ENCODE data around the gene SLC7A1. TPM values are rescaled to one million over a fixed set of nuclear protein-coding genes. Genes with fewer than 3 reads are reported as not detected.

The SLC7A1 gene
- polyA plus RNA-seq, 1 donor from 2014 or later = 5.7 TPM

DNA sequence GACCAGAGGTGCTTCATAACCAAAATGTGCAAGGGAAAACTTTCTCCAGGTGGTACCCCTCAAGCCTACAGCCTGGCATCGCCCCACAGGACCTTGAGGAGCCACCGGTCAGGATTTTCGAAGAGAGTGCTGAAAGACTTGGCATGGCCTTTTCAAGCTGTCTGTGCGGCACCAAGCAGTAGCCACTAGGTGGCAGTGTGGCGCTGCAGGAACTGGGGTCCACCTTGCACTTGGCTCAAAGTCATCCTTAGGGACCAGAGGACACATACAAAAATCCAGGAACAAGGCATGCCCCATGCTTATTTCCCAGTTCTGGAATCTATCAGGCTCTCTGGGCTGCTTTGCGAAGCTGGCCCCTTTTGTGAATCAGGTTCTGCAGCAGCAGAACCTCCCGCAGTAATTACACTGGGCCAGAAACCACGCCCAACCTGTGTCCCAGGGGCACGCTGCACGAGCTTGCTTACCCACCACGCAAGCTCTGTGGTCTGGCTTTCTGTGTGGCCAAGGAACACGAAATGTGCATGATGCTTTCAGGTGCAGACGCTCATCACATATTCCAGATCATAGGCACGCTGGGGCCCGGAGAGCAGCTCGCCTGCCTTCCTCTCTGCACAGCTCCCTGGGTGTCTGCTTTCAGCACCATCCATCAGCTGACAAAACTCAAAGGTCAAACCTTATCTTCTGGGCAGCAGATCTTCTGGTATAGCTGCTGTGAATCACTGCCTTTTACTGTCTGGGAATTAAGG is 87.2 kb downstream of the SLC7A1 start:
- Mint-ChIP-seq H3K4me3 (no peak overlapping the region), H3K27ac (no peak overlapping the region), H3K27me3 (peaks cover 6% of the 10 kb centered on the region), H3K9me3 (no peaks in the 10 kb centered on the region), H3K4me1 (peaks cover 0 to 2% (median 0%) of the 10 kb centered on the region in 3 donors), H3K36me3 (peaks cover 2% of the 10 kb centered on the region)

DNA sequence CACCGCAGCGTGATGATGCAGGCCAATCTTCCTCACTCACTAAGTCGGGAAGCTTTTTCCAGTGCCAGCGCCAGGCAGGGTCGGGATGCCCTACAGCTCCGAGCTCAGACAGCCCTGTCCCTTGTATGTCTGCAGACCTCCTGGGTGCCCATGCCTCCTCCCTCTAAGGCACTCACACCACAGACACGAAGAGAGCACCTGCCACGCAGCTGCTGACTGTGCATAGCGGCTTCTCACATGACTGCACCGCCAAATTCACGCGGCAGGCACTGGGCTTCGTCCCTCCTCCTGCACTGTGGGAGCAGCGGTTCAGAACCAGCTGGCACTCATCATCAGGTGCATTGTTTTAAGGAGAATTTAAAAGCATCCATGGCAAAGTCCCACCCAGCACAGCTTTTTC is 88.1 kb downstream of the SLC7A1 start:
- peaks cover 11% of the 10 kb centered on the region for H3K27me3 Mint-ChIP-seq
- H3K4me3 Mint-ChIP-seq = peak overlapping the region in 1 of 4 donors; percentile 32
- H3K36me3 Mint-ChIP-seq = peaks cover 2% of the 10 kb centered on the region
- peak overlapping the region in 1 of 3 donors; percentile 46 for H3K27ac Mint-ChIP-seq
- no peaks in the 10 kb centered on the region for H3K9me3 Mint-ChIP-seq
- H3K4me1 Mint-ChIP-seq = peaks cover 0 to 2% (median 0%) of the 10 kb centered on the region in 3 donors

DNA sequence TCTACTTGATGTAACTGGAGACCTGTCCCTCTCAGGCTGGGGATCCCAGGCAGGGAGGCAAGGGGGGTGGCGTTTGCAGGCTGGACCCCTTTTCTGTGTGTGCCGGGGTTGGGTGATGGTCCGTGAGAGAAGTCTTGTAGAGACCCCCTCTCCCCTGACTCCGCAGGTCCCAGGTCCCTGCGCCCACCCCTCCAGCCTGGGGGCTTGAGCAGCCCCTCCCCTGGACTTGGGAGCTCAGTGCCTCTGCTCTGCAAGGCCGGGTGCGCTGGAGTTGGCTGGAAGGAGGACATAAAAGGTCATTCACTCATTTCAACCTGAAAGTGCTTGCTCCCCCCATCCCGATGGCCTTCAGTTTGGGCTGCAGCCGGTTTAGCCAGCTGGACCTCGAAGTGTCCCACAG is 89.5 kb downstream of the SLC7A1 start:
- no peaks in the 10 kb centered on the region for H3K9me3 Mint-ChIP-seq
- H3K27ac Mint-ChIP-seq = no peak overlapping the region
- no peaks in the 10 kb centered on the region for H3K36me3 Mint-ChIP-seq
- H3K4me1 Mint-ChIP-seq = peaks cover 0 to 3% (median 0%) of the 10 kb centered on the region in 3 donors
- peaks cover 13% of the 10 kb centered on the region for H3K27me3 Mint-ChIP-seq
- H3K4me3 Mint-ChIP-seq = no peak overlapping the region

DNA sequence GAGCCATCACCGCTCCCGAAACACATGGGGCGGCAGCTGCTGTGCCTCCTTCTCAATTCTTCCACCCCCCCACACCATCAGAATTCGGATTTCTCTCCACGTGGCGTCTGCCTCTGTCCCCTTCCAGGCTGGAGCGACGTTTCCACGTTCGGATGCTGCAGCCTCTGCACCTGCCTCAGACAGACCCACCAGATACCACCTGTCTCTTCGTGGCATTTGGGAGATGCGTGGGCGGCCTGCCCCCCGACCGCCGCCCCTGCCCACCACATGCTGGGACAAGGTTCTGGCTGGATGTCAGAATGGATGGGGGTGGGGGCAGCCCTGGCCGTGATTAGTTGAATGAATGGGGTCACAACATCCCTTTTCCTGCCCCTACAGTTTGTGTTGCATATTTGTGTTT is 90.0 kb downstream of the SLC7A1 start:
- Mint-ChIP-seq H3K4me3 (no peak overlapping the region), H3K27me3 (peaks cover 13% of the 10 kb centered on the region), H3K4me1 (peaks cover 0 to 3% (median 0%) of the 10 kb centered on the region in 3 donors), H3K27ac (peak overlapping the region in 1 of 3 donors; percentile 53), H3K9me3 (no peaks in the 10 kb centered on the region), H3K36me3 (no peaks in the 10 kb centered on the region)

DNA sequence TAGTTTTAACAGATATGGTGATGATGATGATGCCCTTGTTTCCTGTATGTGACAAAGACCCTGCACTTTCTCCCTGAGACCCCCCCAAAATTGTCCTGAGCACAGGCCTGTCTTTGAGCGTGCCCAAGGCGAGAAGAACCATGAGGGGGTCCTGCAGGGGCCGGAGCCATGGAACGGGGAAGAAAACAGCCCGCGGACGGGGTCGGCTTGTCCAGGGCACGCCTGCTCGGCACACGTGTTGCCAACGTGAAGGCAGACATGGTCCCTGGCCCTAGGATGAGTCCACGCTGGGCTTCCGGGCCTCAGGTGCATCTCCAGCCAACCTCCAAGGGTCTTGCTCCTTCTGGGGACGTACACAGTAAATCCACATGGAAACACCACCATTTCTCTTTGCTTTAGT is 90.8 kb downstream of the SLC7A1 start:
- Mint-ChIP-seq H3K36me3 (no peaks in the 10 kb centered on the region), H3K4me3 (no peak overlapping the region), H3K27ac (peak overlapping the region in 1 of 3 donors; percentile 27), H3K4me1 (peaks cover 0 to 3% (median 0%) of the 10 kb centered on the region in 3 donors), H3K27me3 (peaks cover 13% of the 10 kb centered on the region), H3K9me3 (no peaks in the 10 kb centered on the region)

DNA sequence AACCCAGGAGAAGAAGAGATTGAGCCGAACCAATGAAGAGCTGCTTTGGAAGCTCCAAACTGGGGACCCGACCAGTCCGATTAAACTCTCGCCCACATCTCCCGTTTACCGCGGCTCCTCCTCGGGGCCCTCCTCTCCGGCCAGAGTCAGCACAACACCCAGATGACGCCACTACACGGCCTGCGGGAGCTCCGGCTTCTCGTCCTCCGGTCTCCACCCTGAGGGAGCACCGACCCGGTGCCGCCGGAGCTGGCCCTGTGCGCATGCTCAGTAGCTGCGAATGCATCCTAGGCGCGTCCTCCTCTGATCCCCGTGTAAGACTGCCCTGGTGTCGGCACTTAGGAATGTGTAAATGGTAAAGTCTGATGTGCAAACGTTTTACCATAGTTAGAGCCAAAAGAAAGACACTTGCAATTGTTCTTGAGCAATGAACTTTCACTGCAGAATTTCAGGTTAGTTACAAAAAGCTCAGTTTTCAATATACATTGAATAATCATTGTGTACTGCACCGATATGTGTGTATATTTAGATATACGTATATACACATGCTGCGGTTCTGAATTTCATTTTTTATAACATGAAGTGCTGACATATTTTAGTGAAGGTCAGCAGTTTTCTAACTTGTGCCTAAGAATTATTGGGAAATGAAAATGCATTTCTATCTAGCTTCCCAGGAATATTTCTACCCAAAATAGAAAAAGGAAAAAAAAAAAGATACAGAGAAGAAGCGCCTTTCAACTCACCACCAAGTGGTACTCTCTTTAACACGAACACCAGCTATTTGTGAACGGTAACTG is 92.2 kb downstream of the SLC7A1 start:
- H3K4me1 Mint-ChIP-seq = peaks cover 0 to 3% (median 0%) of the 10 kb centered on the region in 3 donors
- H3K4me3 Mint-ChIP-seq = peak overlapping the region in 1 of 4 donors; percentile 12
- no peaks in the 10 kb centered on the region for H3K9me3 Mint-ChIP-seq
- H3K27ac Mint-ChIP-seq = no peak overlapping the region
- no peaks in the 10 kb centered on the region for H3K36me3 Mint-ChIP-seq
- H3K27me3 Mint-ChIP-seq = peaks cover 13% of the 10 kb centered on the region

DNA sequence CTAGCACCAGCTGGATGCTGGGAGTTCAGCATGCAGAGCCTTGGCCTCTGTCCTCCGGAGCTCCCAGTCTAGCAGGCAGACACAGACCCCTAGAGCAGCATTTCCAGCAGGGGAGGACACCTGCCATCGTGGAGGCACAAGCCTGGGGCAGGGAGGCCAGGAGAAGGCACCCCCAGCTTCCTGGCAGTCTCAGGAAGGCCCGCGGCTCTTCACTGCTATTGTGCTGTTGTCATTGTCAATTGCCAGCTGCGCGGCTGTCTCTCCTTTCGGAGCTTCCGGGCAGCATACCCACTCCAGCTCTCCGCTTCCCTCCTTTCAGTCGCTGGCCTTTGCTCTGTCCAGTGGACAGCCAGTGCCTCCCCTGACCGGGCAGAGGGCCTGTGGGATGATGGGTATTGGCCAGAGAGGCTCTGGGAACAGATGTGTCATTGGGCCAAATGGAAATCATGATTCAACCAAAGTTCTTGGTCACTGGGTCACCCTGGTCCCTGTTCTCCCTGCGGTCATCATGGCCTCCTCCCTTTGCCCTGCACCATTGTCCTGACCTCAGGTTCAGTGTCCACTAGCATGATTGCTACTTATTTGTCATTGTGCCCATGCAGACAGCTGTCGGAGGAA is 93.0 kb downstream of the SLC7A1 start:
- H3K27me3 Mint-ChIP-seq = peaks cover 13% of the 10 kb centered on the region
- no peaks in the 10 kb centered on the region for H3K36me3 Mint-ChIP-seq
- no peak overlapping the region for H3K4me3 Mint-ChIP-seq
- H3K27ac Mint-ChIP-seq = no peak overlapping the region
- H3K9me3 Mint-ChIP-seq = no peaks in the 10 kb centered on the region
- H3K4me1 Mint-ChIP-seq = peaks cover 0 to 2% (median 0%) of the 10 kb centered on the region in 3 donors

DNA sequence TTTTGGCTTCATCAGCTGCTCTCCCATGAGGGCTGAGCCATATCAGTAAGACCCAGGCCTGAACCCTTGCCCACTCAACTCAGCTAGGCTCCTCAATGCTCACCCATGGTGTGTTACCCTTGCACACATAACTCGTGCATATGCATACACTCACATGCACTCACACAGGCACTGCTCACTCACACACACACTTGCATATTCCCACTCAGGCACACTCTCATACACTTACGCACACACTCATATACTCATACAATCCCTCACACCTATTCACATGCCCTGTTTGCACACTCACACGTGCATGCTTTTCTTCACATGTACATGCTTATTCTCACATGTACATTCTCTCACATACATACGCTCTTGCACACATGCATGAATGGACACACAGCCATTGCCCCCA is 93.8 kb downstream of the SLC7A1 start:
- peaks cover under 1 to 4% (median 3%) of the 10 kb centered on the region in 3 donors for H3K4me1 Mint-ChIP-seq
- no peak overlapping the region for H3K27ac Mint-ChIP-seq
- H3K4me3 Mint-ChIP-seq = no peak overlapping the region
- no peaks in the 10 kb centered on the region for H3K36me3 Mint-ChIP-seq
- H3K9me3 Mint-ChIP-seq = no peaks in the 10 kb centered on the region
- H3K27me3 Mint-ChIP-seq = peaks cover 13% of the 10 kb centered on the region

DNA sequence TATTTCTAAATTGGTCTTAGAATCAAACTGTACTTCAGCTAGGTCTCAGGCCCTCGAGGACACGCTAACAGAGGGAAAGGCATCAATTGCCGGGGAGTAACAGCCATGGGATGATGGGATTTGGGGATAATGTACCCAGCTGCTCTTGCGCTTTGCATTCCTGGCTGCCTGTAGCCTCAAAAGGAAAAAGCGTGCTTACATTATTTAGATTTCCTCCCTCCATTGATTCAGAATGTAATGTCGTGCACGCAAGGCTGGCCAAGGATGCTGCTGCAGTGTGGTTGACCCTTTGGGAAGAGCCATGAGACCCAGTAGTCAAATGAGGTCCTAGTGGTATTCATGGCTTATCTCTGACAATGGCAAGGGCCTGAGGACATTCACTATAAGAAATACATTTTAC is 95.1 kb downstream of the SLC7A1 start:
- peaks cover 11% of the 10 kb centered on the region for H3K27me3 Mint-ChIP-seq
- peaks cover 9 to 16% (median 16%) of the 10 kb centered on the region in 3 donors for H3K4me1 Mint-ChIP-seq
- no peak overlapping the region for H3K27ac Mint-ChIP-seq
- H3K9me3 Mint-ChIP-seq = no peaks in the 10 kb centered on the region
- no peaks in the 10 kb centered on the region for H3K36me3 Mint-ChIP-seq
- no peak overlapping the region for H3K4me3 Mint-ChIP-seq

DNA sequence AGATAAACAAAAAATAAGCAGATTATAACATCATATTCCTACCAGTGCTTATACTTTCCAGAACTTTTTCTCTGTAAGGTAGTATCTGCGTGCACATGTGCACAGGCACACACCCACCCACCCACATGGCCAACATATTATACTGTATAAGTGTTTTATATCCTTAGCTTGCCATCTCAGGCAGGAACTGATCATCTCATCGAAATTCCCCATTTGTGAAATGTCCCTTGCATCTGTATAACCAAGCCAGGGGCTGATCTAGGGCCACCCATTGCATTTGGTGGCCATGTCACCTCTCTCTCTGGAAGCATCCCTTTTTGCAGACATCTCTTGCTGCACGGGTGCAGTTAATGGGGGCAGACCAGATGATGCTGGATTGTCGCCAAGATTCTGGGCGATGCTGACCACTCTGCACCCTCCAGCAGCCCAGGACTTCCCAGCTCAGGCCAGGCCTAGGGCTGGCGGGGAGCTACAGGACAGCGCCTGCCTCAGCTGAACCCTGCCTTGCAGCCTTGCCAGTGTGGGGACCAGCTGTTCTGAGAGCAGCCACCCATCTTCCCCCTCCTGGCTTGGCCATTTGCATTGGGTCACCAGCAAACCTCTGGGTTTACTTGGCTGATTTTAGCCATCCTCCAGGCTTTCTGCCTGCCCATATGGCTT is 95.9 kb downstream of the SLC7A1 start:
- Mint-ChIP-seq H3K36me3 (no peaks in the 10 kb centered on the region), H3K9me3 (no peaks in the 10 kb centered on the region), H3K4me1 (peaks cover 11 to 19% (median 17%) of the 10 kb centered on the region in 3 donors), H3K27ac (no peak overlapping the region), H3K4me3 (peak overlapping the region in 1 of 4 donors; percentile 27), H3K27me3 (peaks cover 6% of the 10 kb centered on the region)

DNA sequence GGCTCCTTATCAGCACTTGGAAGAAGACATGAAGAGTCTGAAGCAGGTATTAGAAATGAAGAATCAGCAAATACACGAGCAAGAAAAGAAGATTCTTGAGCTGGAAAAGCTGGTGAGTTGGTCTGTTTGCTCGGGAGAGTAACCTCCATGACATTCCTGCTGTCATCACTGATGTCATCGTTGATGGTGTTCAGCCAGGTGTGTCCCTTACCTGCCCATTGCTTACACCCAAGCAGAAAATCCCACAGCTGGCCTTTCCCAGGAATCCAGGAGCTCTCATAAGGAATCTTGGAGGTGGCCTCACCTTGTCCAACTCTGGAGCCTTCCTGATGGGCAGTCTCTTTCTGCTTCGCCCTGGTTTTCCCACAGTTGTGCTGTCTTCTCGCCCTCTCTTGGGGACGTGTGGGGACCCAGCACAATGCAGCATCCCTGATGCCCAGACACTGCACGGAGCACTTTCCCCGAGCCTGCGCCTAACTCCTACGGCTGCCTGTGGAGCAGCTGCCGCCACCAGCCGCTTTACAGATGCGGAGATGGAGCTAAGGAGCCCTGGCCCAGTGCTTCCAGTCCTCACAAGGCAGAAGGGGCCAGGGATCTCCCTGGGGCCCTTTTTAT is 97.0 kb downstream of the SLC7A1 start:
- Mint-ChIP-seq H3K9me3 (no peaks in the 10 kb centered on the region), H3K4me1 (peaks cover 17 to 26% (median 24%) of the 10 kb centered on the region in 3 donors), H3K36me3 (no peaks in the 10 kb centered on the region), H3K27ac (no peak overlapping the region), H3K4me3 (no peak overlapping the region), H3K27me3 (peaks cover 6% of the 10 kb centered on the region)

DNA sequence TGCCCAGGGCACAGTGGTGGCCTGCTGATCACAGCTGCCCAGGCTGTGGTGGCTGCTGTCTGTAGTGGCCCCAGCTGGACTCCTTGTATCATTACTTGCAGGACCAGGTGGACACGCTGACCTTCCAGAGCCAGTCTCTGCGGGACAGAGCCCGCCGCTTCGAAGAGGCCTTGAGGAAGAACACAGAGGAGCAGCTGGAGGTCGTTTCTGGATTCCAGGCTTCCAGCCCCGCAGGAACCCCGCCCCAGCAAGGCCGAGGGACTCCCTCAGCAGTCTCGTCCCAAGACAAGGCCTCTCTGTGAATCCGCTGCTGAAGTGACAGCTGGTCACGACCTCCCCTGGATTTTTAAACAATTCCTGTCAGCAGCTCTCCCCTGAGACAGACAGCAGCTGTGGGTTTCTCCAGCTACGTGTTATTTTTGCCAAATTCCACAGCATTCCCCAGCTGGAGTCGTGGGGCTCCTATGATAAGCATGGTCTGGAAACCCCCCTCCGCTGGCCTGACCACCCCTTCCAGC is 98.3 kb downstream of the SLC7A1 start:
- H3K36me3 Mint-ChIP-seq = no peaks in the 10 kb centered on the region
- H3K27ac Mint-ChIP-seq = no peak overlapping the region
- H3K9me3 Mint-ChIP-seq = no peaks in the 10 kb centered on the region
- peaks cover 17 to 27% (median 24%) of the 10 kb centered on the region in 3 donors for H3K4me1 Mint-ChIP-seq
- peak overlapping the region in 1 of 4 donors; percentile 66 for H3K4me3 Mint-ChIP-seq
- H3K27me3 Mint-ChIP-seq = peaks cover 2% of the 10 kb centered on the region

DNA sequence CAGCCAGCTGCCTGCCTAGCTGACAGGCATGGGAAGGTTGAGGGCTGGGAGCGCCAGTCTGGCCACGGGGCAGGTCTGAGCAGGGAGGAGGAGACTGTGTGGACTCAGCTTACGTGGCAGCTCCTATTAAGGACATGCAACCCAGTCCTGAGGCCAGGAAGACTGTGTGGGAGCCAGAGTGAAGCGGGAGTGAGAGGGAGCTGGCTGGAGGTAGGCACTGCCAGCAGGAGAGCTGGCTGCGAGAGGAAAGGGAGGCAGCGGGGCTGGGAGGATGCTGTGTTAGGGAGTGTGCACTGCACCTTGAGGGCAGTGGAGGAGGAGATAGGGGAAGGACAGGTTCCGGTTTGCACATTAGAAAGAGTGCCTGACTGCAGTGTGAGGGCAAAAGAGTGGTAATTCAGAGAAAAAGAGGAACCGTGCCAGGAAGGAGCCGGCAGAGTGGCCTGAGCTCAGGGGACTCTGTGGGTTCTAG is 99.2 kb downstream of the SLC7A1 start:
- no peaks in the 10 kb centered on the region for H3K36me3 Mint-ChIP-seq
- peak overlapping the region; percentile 0 to 6 (median 6) for H3K27ac Mint-ChIP-seq
- no peaks in the 10 kb centered on the region for H3K9me3 Mint-ChIP-seq
- H3K4me3 Mint-ChIP-seq = peak overlapping the region; percentile 2 to 84 (median 70)
- peaks cover 2% of the 10 kb centered on the region for H3K27me3 Mint-ChIP-seq
- H3K4me1 Mint-ChIP-seq = peaks cover 17 to 27% (median 23%) of the 10 kb centered on the region in 3 donors

DNA sequence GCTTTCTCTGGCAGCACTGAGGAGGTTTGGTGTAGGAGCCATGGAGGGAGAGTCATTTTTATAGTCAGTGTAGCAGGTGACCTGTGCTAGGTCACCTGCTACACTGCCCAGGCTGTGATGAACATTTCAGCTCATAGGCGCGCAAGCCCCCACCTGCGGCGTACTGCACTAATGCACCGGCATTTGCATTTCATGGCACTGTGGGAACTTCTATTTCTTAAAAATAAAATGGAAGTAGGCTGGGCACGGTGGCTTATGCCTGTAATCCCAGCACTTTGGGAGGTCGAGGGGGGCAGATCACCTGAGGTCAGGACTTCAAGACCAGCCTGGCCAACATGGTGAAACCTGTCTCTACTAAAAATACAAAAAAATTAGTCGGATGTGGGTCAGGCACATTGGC is 101.0 kb downstream of the SLC7A1 start:
- peak overlapping the region in 2 of 4 donors; percentile 19 to 76 for H3K4me3 Mint-ChIP-seq
- peaks cover 17 to 27% (median 23%) of the 10 kb centered on the region in 3 donors for H3K4me1 Mint-ChIP-seq

More for the DNA sequence above, 101.0 kb downstream of the SLC7A1 start:
- H3K36me3 Mint-ChIP-seq = no peaks in the 10 kb centered on the region
- no peaks in the 10 kb centered on the region for H3K27me3 Mint-ChIP-seq
- H3K9me3 Mint-ChIP-seq = no peaks in the 10 kb centered on the region
- peak overlapping the region in 1 of 3 donors; percentile 61 for H3K27ac Mint-ChIP-seq

Measured in IgD-negative memory B cell (primary cell).